Measurements from ENCODE around the gene TAF1D.
"Not testable (repeated sequence)": the region's sequence is repeated elsewhere in the genome, so short reads cannot be mapped to it uniquely, and the experiment has no call there.

Gene TAF1D

GRCh38 chr11:93741094-93741881 lies at the start of gene TAF1D, which contains the start of gene C11orf54:
TSS of gene TAF1D (minus strand) at chr11:93741495. CDS start at chr11:93739304, 2,191 bp downstream.
TSS of gene C11orf54 (plus strand) at chr11:93741672. CDS start at chr11:93747394, 5,722 bp downstream.
- DNase-seq, result peak; percentile 95

GRCh38 chr11:93784935-93785360 lies 43.7 kb upstream of the TAF1D start:
- DNase-seq, result peak; percentile 3

DNA sequence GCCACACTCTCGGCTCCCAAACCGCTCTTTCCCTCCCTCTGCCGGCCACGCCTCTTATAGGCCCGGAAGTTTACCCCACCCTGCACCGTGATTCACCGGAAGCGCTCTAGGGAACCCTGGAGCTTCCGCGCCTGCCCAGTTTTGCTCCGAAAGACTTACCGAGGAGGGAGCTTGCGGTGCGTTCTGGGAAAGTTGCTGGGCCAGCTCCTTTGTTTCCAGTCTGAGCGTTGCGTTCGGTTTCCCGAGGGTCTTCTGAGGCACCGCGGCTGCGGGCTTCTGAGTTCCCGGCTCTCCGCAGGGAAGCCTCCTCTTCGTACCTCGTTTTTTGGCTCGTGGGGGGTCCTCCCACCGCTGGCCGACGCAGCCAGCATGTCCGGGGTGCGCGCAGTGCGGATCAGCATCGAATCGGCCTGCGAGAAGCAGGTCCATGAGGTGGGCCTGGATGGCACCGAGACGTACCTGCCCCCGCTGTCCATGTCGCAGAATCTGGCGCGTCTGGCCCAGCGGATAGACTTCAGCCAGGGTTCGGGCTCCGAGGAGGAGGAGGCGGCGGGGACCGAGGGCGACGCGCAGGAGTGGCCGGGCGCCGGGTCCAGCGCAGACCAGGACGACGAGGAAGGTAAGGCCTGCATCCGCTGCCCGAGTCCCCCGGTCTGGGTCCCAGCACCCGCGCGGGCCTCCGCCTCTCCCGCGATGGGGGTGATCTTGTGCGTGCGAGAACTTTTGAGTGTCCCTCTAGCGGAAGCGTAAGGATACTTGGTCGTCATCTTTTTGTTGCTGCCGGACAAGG lies 43.0 kb upstream of the TAF1D start, which contains the start of gene MED17:
Gene MED17, plus strand, starts transcription at position 138 of the 790 bp plus-strand sequence. Its CDS starts 232 bp downstream, at position 370.
- peak; percentile 61 for DNase-seq

GRCh38 chr11:93783765-93784144 lies 42.5 kb upstream of the TAF1D start:
- DNase-seq, result no peak

DNA sequence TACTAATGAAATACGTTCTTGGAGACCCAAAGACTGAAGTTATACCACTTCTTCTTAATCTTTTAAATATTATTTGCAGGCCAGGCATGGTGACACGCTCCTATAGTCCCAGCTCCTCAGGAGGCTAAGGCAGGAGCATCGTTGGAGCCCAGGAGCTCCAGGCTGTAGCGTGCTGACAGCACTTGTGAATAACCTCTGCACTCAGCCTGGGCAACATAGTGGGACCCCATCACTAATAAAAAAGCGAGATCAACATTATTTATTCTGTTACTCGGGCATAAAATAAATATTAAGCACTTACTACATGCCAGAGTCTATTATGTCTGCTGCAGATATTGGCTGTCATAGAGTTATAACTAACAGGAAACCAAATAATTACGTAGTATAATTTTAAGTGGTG lies 42.1 kb upstream of the TAF1D start:
- DNase-seq, result no peak

- no peak for DNase-seq
Observed at GRCh38 chr11:93775289-93775688, 34.0 kb upstream of the TAF1D start.

GRCh38 chr11:93774560-93774959 lies 33.3 kb upstream of the TAF1D start:
- DNase-seq, result not testable (repeated sequence)

DNA sequence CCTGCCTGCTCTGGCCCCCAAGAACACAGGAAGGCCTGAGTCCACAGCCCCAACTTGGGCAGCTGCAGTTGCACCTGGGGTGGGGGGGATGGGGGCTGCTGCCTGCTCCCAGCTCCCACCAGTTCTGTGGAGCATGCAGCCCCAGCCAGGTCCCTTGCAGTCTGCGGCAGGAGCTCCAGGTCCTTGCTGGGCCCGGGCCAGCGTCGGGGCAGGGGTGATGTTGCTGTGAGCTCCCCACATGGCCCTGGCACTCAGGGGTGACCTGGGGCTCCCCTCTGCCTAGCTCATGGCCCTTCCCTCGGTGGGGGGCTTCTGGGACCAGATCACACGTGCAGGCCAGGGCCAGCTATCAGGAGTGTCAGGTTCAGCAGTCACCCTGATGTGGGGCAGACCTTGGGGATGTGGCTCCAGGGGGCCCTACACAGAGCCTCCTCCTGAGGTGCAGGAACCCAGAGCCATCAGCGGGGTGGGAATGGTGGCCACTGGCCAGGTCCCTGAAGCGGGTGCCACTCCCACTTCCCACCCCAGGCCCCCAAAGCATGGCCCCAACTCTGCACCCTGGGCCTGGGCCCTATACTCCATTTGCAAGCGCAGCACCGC lies 32.4 kb upstream of the TAF1D start:
- DNase-seq, result no peak

- DNase-seq, result no peak
Observed at GRCh38 chr11:93773045-93773477, 31.8 kb upstream of the TAF1D start.

GRCh38 chr11:93772123-93772522 lies 30.8 kb upstream of the TAF1D start:
- DNase-seq, result no peak

- no peak for DNase-seq
Observed at GRCh38 chr11:93770160-93770559, 28.9 kb upstream of the TAF1D start.

- DNase-seq, result no peak
Observed at GRCh38 chr11:93767018-93767417, 25.7 kb upstream of the TAF1D start.

DNA sequence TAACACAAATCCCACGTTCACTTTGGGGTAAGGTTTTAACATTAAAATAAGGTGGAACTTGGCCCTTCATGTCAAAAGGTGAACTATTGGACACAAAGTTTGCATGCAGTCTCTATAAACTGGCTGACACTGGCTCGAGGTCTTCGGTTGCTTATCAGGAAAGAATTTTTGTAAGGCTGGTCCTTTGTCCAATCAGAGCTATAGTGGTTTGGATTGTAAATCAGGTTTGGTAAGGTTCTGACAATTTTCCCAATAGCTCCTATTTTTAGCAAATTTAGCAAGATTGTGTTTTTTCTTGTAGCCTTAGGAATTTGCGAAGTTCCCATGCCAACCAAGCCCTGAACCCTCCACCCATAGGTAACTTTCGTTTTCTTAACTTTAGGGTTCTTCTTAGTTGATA lies 25.2 kb upstream of the TAF1D start:
- no peak for DNase-seq

DNA sequence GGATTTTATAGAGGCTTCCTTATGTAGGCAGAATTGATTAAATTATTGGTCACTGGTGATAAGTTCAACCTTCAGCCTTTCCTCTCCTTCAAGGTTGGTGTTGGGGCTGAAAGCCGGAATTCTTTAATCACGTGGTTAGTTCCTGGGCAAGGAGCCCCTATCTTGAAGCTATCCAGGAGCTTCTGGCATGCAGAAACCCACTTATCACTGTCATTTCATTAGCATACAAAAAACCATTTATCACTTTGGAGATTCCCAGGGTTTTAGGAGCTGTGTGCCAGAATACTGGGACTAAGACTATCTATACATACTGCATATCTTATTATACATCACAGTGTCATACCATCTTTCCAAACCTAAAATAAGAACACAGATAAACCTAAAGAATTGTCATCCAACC lies 24.3 kb upstream of the TAF1D start:
- no peak for DNase-seq

GRCh38 chr11:93761910-93762309 lies 20.6 kb upstream of the TAF1D start:
- no peak for DNase-seq

GRCh38 chr11:93759123-93759522 lies 17.8 kb upstream of the TAF1D start:
- DNase-seq, result not testable (repeated sequence)

DNA sequence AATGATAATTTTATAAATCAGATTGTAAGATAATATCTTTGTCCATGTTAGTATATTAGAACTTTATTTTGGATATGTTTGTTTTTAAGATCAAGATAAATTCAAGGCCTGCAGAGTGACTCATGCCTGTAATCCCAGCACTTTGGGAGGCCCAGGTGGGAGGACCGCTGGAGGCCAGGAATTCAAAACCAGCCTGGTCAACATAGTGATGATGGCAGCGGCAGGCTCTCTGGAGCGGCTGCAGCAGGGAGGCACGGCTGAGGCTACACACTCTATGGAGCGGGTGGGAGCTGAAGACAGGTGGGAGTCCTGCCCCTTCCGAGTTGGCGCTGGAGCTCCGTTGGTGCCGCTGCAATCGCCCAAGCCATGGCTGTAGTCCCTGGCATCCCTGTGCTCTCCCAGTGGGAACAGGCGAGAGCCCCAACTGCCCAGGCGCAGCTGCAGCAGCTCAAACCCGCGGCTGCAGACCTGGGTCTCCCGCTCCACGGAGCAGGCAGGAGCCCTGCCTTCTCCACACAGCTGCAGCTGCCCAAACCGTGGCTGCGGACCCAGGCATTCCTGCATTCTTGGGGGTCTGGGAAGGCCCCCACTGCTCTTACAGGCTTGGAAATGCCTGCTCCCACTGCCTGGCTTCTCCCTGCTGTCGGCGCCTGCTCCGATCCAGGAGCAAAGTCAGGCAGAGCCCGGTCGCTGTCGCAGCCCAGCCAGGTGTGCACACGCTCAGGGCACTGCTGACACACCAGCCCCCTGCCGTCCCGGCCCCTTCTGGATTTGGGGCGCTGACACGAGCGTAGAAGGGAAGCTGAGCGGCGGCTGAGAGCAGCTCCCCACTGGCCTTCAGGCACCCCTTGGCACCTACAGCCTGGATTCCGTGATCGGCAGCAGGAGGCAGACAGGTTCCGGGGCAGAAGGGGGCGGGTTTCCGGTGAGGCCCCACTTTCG lies 16.9 kb upstream of the TAF1D start:
- DNase-seq, result no peak

- DNase-seq, result no peak
Observed at GRCh38 chr11:93757301-93757700, 16.0 kb upstream of the TAF1D start.

- no peak for DNase-seq
Observed at GRCh38 chr11:93756748-93757147, 15.5 kb upstream of the TAF1D start.

- no peak for DNase-seq
Observed at GRCh38 chr11:93753241-93753640, 11.9 kb upstream of the TAF1D start.

- no peak for DNase-seq
Observed at GRCh38 chr11:93751001-93751400, 9.7 kb upstream of the TAF1D start.

DNA sequence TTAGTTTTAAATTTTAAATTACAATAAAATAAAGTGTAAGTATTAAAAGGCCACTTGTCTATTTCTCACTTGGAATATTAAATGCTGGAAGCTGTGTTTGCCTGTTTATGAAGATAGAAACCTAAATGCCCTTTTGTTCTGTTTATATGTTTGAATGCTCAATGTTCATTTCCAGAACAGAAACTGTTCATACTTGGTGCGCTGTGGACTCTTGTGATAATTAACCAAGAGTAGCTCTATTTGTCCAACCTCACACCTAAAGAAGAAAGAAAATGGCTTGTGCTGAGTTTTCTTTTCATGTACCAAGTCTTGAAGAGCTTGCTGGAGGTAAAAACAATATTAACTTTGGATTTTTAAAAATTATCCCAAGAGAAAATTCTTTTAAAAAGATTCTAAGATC lies 5.8 kb upstream of the TAF1D start:
- no peak for DNase-seq
